Fibroblast of skin of abdomen (primary cell): ENCODE results near the gene CLIC5.
A peak's percentile ranks its signal among the peaks of the same experiment; 100 is the strongest.
"Not testable (repeated sequence)": the region's sequence is repeated elsewhere in the genome, so short reads cannot be mapped to it uniquely, and the experiment has no call there.

ENCODE experiments used
- DNase-seq: peaks from one replicate; pipeline ENCODE4 v3.0.0-alpha.2; 2013

CLIC5 gene

DNA sequence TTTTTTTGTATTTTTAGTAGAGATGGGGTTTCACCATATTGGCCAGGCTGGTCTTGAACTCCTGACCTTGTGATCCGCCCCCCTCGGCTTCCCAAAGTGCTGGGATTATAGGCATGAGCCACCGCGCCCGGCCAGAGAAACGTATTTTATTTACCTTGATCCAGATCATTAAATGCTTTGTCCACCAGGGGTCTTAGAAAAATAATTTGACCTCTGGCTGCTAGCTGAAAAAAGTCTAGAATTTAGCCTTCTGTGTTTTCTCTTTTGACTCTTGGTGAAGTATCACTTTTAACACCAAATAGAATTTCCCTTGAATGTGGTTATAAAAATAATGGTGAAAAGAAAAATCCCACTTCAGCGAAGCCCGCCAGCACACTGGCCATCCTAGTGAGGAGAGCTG, 89.2 kb downstream of the CLIC5 start:
- not testable (repeated sequence) for DNase-seq

- no peak for DNase-seq
These were observed 90.8 kb downstream of the CLIC5 start for GRCh38 chr6:45924763-45925342.

DNA sequence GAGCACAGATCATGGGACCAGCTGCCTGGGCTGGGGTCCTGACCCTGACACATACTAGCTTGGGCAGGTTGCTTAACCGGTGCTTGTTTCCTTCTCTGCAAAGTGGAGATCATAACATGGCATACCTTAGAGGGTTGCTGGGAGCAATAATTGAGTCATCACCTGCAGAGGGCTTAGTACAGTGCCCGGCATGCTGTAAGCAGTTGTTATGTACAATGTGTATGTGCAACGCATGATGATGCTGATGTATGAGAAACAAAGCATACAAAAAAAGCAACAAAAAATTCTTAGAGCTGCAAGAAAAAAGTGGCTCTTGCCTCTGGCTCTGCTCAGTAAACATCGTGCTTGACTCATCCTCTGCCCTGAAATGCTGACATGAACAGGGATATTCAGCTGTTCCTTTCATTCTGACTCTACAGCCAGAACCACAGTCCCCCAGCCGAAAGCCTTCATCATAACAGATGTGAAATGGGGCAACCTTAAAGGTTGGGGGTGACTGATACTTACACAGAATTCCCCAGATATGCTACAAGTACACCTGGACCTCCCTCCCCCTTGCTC, 91.7 kb downstream of the CLIC5 start:
- DNase-seq = peak; percentile 67

DNA sequence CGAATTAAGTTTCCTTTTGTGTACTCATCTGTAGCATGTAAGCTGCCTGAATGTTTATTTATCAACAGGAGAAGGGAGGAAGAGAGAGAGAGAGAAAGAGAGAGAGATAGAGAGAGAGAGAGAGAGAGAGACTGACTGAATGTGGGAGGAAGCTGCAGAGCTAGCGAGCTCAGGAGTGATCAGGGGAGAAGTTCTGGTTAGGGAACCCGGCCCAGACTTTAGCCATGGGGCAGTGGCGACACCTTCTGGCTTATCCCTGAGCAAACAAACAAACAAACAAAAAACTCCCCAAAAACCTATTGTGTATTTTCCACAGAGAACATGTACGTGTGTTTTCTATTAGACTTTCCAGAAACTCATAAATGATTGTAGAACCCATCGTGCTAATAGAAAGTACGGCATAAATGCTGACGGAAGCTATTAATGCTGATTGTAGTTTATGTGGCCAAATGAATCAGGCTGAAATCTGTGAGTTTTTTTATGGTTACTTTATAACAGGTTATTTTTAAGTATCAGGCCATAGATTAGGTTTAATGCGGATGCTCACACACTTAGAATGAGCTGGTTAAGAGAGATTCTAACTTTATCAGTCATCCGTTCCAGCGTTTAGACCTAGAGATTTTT, 92.8 kb downstream of the CLIC5 start:
- DNase-seq = peak; percentile 80

DNA sequence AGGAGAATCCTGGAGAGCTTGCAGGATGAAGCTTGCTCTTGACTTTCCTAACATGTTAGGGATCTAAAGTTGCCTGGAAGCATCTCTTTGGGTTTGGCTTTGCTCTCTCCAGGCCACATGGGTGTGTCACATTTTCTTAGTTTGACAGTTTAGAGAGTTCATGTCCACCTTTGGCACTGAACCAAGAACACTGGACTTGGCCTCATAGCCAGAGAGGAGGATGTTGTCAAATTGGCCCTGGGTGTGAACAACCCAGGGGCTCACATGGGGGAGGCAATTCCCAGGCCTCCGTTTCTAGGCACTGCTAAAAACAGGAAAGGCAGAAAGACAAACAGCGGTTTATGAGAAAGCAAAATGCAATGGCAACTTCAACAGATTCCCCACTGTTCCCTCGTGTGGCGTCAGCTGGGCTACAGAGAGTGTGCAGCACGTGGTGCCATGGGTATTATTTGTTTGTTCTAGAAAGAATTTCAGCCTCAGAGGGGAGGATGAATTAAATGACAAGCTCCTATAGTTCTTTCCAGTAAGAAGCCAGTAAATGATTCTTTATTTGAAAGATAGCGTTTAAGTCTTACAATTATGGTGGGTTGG, 93.9 kb downstream of the CLIC5 start:
- DNase-seq = no peak

DNA sequence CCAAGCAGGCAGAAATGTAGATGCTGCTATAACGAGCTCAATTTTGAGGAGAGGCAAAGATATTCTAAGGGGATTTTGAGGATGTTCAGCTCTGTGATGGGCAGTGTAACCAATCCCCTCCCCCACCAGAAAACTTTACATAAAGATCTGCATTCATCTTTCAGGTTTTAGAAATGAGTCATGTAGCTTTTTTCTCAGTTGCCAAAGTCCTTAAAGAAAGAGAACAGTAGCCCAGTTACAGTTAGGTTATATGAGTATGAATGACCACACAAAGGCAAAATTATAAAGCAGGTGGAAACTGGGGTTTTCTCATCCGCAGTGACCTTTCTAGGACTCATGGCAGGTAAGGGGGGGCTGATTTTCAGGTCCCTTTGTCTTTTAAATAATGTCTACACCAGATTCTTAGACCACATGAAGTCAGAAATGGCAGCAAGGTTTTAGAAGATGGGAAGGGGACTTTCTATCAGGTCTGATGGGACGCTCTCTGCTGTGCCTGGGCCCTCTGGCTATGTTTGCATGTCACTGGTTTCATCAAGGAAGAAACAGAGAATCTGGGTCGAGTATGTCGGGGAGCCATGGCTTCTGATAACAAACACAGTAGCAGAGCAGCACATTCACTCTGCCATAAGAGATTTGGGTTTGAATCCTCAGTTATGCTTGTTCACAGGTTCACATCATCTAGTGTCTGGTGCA, 94.7 kb downstream of the CLIC5 start:
- DNase-seq = peak; percentile 43

- no peak for DNase-seq
These were observed 98.2 kb downstream of the CLIC5 start for GRCh38 chr6:45917439-45917838.

- DNase-seq = no peak
These were observed 99.0 kb downstream of the CLIC5 start for GRCh38 chr6:45916692-45917091.

DNA sequence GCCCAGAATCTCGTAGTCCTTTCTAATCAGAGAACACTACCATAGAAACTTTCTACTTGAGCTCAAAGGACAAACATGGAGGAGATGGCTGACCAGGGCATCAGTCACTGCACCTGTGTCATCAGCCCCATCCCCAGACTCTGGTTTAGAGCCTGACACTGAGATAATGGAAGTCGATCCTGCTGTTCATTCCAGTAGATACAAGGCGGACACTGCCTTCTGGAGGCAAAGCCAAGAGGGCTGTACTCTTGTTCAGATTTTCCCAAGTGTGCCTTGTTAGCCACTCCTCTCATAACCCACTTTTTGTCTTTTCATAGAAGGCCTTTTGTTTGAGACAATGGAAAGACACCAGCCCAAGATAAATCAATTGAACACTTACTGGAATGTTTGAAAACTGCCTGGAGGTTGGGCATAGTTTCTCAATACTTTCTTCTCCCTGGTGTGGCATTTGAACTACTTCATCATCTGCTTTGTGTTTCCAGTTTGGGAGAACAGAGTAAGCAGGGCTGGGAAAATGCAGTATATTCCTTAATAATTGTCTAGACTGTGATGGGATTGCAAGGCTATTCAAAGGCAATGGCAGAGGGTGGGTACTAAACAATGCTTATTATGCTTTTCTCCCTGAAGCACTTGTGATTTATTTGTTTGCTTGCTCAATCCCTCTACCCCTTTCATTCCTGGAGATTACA, 99.7 kb downstream of the CLIC5 start:
- DNase-seq = no peak

- no peak for DNase-seq
These were observed 104.0 kb downstream of the CLIC5 start for GRCh38 chr6:45911691-45912090.

GRCh38 chr6:45903959-45904358, 111.7 kb downstream of the CLIC5 start:
- DNase-seq = no peak

DNA sequence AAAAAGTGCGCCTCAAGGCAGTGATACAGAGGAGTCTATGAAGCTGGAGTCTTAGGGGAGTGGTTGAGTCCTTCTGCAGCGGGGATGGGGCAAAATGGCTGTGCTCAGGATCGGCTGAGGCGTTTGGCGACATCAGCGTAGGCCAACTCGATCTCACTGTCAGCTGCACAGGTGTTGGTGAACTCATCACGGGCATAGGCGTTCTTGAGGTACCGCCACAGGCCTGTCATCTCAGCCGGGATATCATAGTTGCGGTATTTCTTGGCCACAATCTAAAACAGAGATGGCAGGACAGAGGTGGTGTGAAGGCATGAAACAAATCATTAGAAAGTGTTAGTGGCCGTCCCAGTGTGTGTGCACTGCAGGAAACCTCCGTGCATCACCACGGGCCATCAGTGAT, 112.7 kb downstream of the CLIC5 start:
- DNase-seq = no peak

- peak; percentile 37 for DNase-seq
These were observed 113.7 kb downstream of the CLIC5 start for GRCh38 chr6:45901767-45902650.

DNA sequence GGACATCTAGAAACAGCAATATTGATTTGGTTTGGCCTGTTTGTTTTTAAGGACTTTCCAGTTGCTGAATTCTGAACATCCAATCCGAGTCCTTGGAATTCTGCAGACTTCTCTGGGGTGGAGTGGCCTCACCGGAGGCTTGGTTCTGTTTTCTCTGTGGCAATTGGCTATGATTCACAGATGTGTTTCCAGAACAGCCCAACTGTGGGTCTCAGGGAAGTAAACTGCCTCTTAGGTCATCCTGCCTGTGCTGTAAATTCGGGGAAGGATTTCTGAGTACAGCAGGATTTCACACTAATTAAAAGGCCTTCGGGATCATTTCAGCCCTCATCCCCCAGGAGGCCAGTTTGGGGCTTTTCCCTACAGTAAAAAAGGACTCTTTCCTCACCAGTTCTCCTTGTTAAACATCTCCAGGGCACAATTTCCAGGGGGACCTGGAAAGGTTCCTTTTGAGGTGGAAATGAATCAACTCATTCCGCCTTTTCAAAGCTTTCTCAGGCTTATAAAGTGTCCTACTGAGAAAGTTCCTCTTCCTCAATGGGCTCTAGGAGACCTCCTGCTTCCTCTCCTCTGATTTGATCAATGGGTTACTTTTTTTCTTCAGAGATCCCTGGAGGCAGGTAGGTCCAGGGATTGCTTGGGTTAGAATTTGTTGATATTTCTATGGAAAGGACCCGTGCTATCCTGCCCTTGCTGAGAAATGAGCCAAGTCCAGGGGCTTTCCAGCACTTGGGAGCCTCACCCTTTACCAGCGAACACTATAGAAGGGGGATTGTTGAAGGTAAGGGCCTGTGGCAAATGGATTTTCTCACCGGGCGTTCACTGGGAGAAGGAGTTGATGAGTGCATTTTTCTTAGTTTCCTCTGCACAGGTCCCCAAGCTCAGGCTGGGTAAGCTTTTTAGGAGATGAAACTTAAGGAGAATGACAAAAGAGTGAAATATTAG, 114.6 kb downstream of the CLIC5 start:
- peak; percentile 60 for DNase-seq

DNA sequence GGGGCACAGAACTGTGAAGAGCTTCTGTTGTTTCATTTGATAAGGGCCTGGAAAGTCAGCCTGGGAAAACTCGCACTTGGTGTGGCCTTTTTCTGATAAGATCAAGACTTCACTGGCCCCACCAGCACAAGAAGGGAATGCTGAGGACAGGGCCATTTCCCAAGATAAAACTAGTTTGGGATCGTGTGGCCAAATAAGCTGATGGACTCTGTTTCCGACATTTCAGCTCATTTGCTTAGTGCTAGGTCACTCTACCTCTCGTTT, 116.0 kb downstream of the CLIC5 start:
- DNase-seq = no peak

GRCh38 chr6:45898941-45899682, 116.5 kb downstream of the CLIC5 start:
- peak; percentile 28 for DNase-seq

GRCh38 chr6:45896783-45897441, 118.7 kb downstream of the CLIC5 start:
- DNase-seq = peak; percentile 58

DNA sequence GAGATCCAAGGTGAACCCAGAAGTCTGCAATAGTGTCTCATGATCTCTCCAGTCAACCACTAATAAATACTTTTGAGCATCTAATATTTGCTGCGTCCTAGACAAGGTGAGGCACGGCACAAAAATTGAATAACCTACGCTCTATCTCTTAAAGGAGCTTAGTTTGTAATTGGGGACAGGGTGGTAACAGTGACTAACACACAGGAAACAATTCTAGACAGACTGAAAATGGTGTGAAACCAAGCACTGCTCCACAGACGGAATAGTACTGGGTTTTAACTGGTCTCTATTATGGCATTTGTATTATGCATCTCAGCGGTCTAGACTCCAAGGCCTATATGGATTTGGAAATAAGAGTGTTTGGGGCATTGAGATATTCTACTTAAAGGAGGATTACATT, 120.1 kb downstream of the CLIC5 start:
- DNase-seq = no peak

- no peak for DNase-seq
These were observed 122.9 kb downstream of the CLIC5 start for GRCh38 chr6:45892696-45893245.
